ENCODE measurements around the gene CYBB. TPM values are rescaled to one million over a fixed set of nuclear protein-coding genes. Genes with fewer than 3 reads are reported as not detected.
A peak's percentile ranks its signal among the peaks of the same experiment; 100 is the strongest.

The CYBB gene
- total and polyA plus RNA-seq, 2 donors (not counting 1 experiment from before 2014, with no cell fraction given) = under 0.01 TPM; not detected in 1

GRCh38 chrX:37825215-37825842 is 45.5 kb downstream of the CYBB start:
- Histone ChIP-seq H3K4me2 (ENCODE audit: extremely low read depth, insufficient read depth, low read length) (no peak overlapping the region), H2AFZ (ENCODE audit: low read length) (no peak overlapping the region), H3K4me1 (ENCODE audit: control insufficient read depth, extremely low read depth, insufficient read depth, low read length) (no peaks in the 10 kb centered on the region), H4K20me1 (ENCODE audit: control insufficient read depth, extremely low read depth, insufficient read depth, low read length) (no peaks in the 10 kb centered on the region), H3K27me3 (ENCODE audit: control insufficient read depth, insufficient read depth, low read length) (no peaks in the 10 kb centered on the region), H3K27ac (ENCODE audit: insufficient read depth, low read length) (no peak overlapping the region), H3K36me3 (ENCODE audit: control insufficient read depth, insufficient read depth, low read length) (no peaks in the 10 kb centered on the region), H3K9ac (ENCODE audit: insufficient read depth, low read length) (no peak overlapping the region), H3K4me3 (replicated peaks in 1 of 4; ENCODE audit: control extremely low read depth in 1 of 4, insufficient read depth in 1 of 4, low read depth in 3 of 4, low read length in 4 of 4) (no peak overlapping the region), H3K79me2 (ENCODE audit: control insufficient read depth, insufficient read depth, low read length) (no peaks in the 10 kb centered on the region), H3K9me3 (ENCODE audit: control insufficient read depth, insufficient read depth, low read depth, low read length) (no peaks in the 10 kb centered on the region)
- DNase-seq (ENCODE audit: low read depth in 2 of 2) = peak in 1 of 2 donors; percentile 46
- TF ChIP-seq EZH2 (IDR thresholded peaks at IDR 0.05; ENCODE audit: low read length, missing control alignments) (no peak), CTCF (conservative IDR thresholded peaks at IDR 0.05 in 1 of 2, IDR thresholded peaks at IDR 0.05 in 1 of 2; ENCODE audit: low read depth in 1 of 2, low read length in 2 of 2) (peak; percentile 75 to 84)

GRCh38 chrX:37829721-37830120 is 49.9 kb downstream of the CYBB start:
- TF ChIP-seq CTCF (conservative IDR thresholded peaks at IDR 0.05 in 1 of 2, IDR thresholded peaks at IDR 0.05 in 1 of 2; ENCODE audit: low read depth in 1 of 2, low read length in 2 of 2) = no peak
- TF ChIP-seq EZH2 (IDR thresholded peaks at IDR 0.05; ENCODE audit: low read length, missing control alignments) = no peak
- no peaks in the 10 kb centered on the region for H4K20me1 ChIP-seq (ENCODE audit: control insufficient read depth, extremely low read depth, insufficient read depth, low read length)
- no peak overlapping the region for H3K4me3 ChIP-seq (replicated peaks in 1 of 4; ENCODE audit: control extremely low read depth in 1 of 4, insufficient read depth in 1 of 4, low read depth in 3 of 4, low read length in 4 of 4)
- H3K9me3 ChIP-seq (ENCODE audit: control insufficient read depth, insufficient read depth, low read depth, low read length) = no peaks in the 10 kb centered on the region
- H2AFZ ChIP-seq (ENCODE audit: low read length) = no peak overlapping the region
- H3K36me3 ChIP-seq (ENCODE audit: control insufficient read depth, insufficient read depth, low read length) = no peaks in the 10 kb centered on the region
- H3K79me2 ChIP-seq (ENCODE audit: control insufficient read depth, insufficient read depth, low read length) = no peaks in the 10 kb centered on the region
- no peaks in the 10 kb centered on the region for H3K4me1 ChIP-seq (ENCODE audit: control insufficient read depth, extremely low read depth, insufficient read depth, low read length)
- H3K9ac ChIP-seq (ENCODE audit: insufficient read depth, low read length) = no peak overlapping the region
- DNase-seq (ENCODE audit: low read depth in 2 of 2) = no peak
- no peaks in the 10 kb centered on the region for H3K27me3 ChIP-seq (ENCODE audit: control insufficient read depth, insufficient read depth, low read length)
- H3K4me2 ChIP-seq (ENCODE audit: extremely low read depth, insufficient read depth, low read length) = no peak overlapping the region
- H3K27ac ChIP-seq (ENCODE audit: insufficient read depth, low read length) = no peak overlapping the region

- DNase-seq (ENCODE audit: low read depth in 2 of 2) = peak in 1 of 2 donors; percentile 47
- H3K27ac ChIP-seq (ENCODE audit: insufficient read depth, low read length) = no peak overlapping the region
Measured at GRCh38 chrX:37830371-37830770, 50.5 kb downstream of the CYBB start.

More at GRCh38 chrX:37830371-37830770, 50.5 kb downstream of the CYBB start:
- Histone ChIP-seq H3K79me2 (ENCODE audit: control insufficient read depth, insufficient read depth, low read length) (no peaks in the 10 kb centered on the region), H3K9ac (ENCODE audit: insufficient read depth, low read length) (no peak overlapping the region), H3K9me3 (ENCODE audit: control insufficient read depth, insufficient read depth, low read depth, low read length) (no peaks in the 10 kb centered on the region), H3K27me3 (ENCODE audit: control insufficient read depth, insufficient read depth, low read length) (no peaks in the 10 kb centered on the region), H3K4me3 (replicated peaks in 1 of 4; ENCODE audit: control extremely low read depth in 1 of 4, insufficient read depth in 1 of 4, low read depth in 3 of 4, low read length in 4 of 4) (no peak overlapping the region), H3K4me2 (ENCODE audit: extremely low read depth, insufficient read depth, low read length) (no peak overlapping the region), H3K4me1 (ENCODE audit: control insufficient read depth, extremely low read depth, insufficient read depth, low read length) (no peaks in the 10 kb centered on the region), H3K36me3 (ENCODE audit: control insufficient read depth, insufficient read depth, low read length) (no peaks in the 10 kb centered on the region), H2AFZ (ENCODE audit: low read length) (no peak overlapping the region), H4K20me1 (ENCODE audit: control insufficient read depth, extremely low read depth, insufficient read depth, low read length) (no peaks in the 10 kb centered on the region)
- no peak for TF ChIP-seq CTCF (conservative IDR thresholded peaks at IDR 0.05 in 1 of 2, IDR thresholded peaks at IDR 0.05 in 1 of 2; ENCODE audit: low read depth in 1 of 2, low read length in 2 of 2)
